ENCODE measurements around the gene MROH9. TPM values are rescaled to one million over a fixed set of nuclear protein-coding genes. Genes with fewer than 3 reads are reported as not detected.

Gene MROH9
- total and polyA plus RNA-seq, 9 of the 15 experiments (the other 6 are each of a cell fraction or from before 2014, with no cell fraction given): not detected

DNA sequence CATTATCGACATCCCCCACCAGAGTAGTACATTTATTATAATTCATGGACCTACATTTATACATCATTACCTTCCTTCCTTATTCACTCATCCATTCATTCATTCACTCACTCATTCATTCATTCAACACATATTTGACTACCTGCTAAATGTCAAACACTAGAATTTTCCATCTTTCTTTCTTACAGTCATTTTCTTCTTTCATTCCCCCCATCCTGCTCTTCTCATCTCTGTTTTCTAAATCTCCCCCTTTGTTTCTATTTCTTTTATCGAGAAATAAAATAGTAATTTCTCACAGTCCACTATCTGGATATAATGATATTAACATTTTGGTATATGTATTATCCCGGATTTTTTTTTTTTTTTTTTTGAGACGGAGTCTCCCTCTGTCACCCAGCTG is 127.6 kb downstream of the MROH9 start:
- no TSS peak for BruUV-seq (replicated peaks)
- in situ Hi-C loops (cut with MboI): no loop called here

More for the DNA sequence above, 127.6 kb downstream of the MROH9 start:
- Histone ChIP-seq H3K9ac (ENCODE audit: insufficient read depth in 1 of 2, low read depth in 2 of 2, low read length in 2 of 2) (no peak overlapping the region), H3K27me3 (ENCODE audit: control insufficient read depth in 2 of 2, insufficient read depth in 2 of 2, low read length in 2 of 2) (no peaks in the 10 kb centered on the region), H3K4me2 (ENCODE audit: insufficient read depth, low read length) (no peak overlapping the region), H3K9me1 (ENCODE audit: control insufficient read depth, insufficient read depth, low read length) (no peaks in the 10 kb centered on the region), H3K4me1 (replicated peaks in 1 of 2; ENCODE audit: control insufficient read depth in 2 of 2, insufficient read depth in 2 of 2, low read length in 2 of 2) (no peaks in the 10 kb centered on the region), H3K4me3 (no peak overlapping the region), H3K9me3 (replicated peaks; ENCODE audit: control insufficient read depth, insufficient read depth, low read depth, low read length) (no peaks in the 10 kb centered on the region; the same call in 1 of the 2 replicates), H3K27ac (ENCODE audit: extremely low read depth, low read depth, low read length) (no peak overlapping the region), H4K20me1 (replicated peaks; ENCODE audit: control insufficient read depth, insufficient read depth, low read length) (no peaks in the 10 kb centered on the region), H3K79me2 (ENCODE audit: control insufficient read depth, insufficient read depth, low read length) (no peaks in the 10 kb centered on the region), H3K36me3 (ENCODE audit: control insufficient read depth, insufficient read depth, low read length) (no peaks in the 10 kb centered on the region), H2AFZ (ENCODE audit: low read depth, low read length) (no peak overlapping the region)
- ChIA-PET CTCF (ENCODE audit: low intra/inter-chr PET ratio) (no interaction called here), POLR2A (no interaction called here)
- FAIRE-seq: no peak
- intact Hi-C loops (cut with micrococcal nuclease): no loop called here
- ATAC-seq: no peak
- no peak for DNase-seq (ENCODE audit: extremely low read depth in 1 of 4, low spot score in 3 of 4)
- 2% methylated on average over 3 of the region's 4 CpGs for WGBS (ENCODE audit: insufficient coverage, low coverage, missing lambda C conversion rate)
- TF ChIP-seq TFE3 (CRISPR knock-in tag; IDR thresholded peaks at IDR 0.05) (no peak), COPS2 (conservative IDR thresholded peaks at IDR 0.05) (no peak), DMBX1 (CRISPR knock-in tag; IDR thresholded peaks at IDR 0.05; ENCODE audit: borderline replicate concordance) (no peak), FOXK2 (conservative IDR thresholded peaks at IDR 0.05 in 1 of 2, IDR thresholded peaks at IDR 0.05 in 1 of 2; ENCODE audit: low read depth in 2 of 2) (no peak), RBFOX2 (IDR thresholded peaks at IDR 0.05; ENCODE audit: low read depth, low read length) (no peak), MITF (IDR thresholded peaks at IDR 0.05) (no peak), NR3C1 (CRISPR knock-in tag; IDR thresholded peaks at IDR 0.05) (no peak), THAP12 (CRISPR knock-in tag; IDR thresholded peaks at IDR 0.05) (no peak), FOXK1 (CRISPR knock-in tag; IDR thresholded peaks at IDR 0.05; ENCODE audit: borderline replicate concordance) (no peak), EP400 (IDR thresholded peaks at IDR 0.05) (no peak), SMAD4 (CRISPR knock-in tag; conservative IDR thresholded peaks at IDR 0.05) (no peak)
- TF ChIP-seq, protein P1, sequence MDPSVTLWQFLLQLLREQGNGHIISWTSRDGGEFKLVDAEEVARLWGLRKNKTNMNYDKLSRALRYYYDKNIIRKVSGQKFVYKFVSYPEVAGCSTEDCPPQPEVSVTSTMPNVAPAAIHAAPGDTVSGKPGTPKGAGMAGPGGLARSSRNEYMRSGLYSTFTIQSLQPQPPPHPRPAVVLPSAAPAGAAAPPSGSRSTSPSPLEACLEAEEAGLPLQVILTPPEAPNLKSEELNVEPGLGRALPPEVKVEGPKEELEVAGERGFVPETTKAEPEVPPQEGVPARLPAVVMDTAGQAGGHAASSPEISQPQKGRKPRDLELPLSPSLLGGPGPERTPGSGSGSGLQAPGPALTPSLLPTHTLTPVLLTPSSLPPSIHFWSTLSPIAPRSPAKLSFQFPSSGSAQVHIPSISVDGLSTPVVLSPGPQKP (CRISPR knock-in tag; IDR thresholded peaks at IDR 0.05): no peak

All from K562 (cell line).